Fibroblast of lung (primary cell): Measurements from ENCODE around the gene EPB41.

Source experiments
- EZH2 ChIP-seq: IDR thresholded peaks from 2 replicates; pipeline ENCODE4 v1.5.1; 2012; ENCODE audit warnings: low read length, control low read depth, mild to moderate bottlenecking; ENCODE audit errors: missing control alignments
- TF ChIP-seq, protein P1 (sequence below), 2 donors: IDR thresholded peaks in 1 of 2; conservative IDR thresholded peaks in 1 of 2; 1 replicate in 1 of 2; 2 replicates in 1 of 2; pipeline ENCODE4 v1.5.1; 2011 to 2012; ENCODE audit warnings: low read length in 2 of 2, control low read depth in 1 of 2, inconsistent platforms in 1 of 2, low read depth in 1 of 2, mild to moderate bottlenecking in 1 of 2

- TF ChIP-seq, protein P1, sequence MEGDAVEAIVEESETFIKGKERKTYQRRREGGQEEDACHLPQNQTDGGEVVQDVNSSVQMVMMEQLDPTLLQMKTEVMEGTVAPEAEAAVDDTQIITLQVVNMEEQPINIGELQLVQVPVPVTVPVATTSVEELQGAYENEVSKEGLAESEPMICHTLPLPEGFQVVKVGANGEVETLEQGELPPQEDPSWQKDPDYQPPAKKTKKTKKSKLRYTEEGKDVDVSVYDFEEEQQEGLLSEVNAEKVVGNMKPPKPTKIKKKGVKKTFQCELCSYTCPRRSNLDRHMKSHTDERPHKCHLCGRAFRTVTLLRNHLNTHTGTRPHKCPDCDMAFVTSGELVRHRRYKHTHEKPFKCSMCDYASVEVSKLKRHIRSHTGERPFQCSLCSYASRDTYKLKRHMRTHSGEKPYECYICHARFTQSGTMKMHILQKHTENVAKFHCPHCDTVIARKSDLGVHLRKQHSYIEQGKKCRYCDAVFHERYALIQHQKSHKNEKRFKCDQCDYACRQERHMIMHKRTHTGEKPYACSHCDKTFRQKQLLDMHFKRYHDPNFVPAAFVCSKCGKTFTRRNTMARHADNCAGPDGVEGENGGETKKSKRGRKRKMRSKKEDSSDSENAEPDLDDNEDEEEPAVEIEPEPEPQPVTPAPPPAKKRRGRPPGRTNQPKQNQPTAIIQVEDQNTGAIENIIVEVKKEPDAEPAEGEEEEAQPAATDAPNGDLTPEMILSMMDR (conservative IDR thresholded peaks at IDR 0.05 in 1 of 2, IDR thresholded peaks at IDR 0.05 in 1 of 2; ENCODE audit: low read depth in 1 of 2, low read length in 2 of 2) = no peak
- TF ChIP-seq EZH2 = no peak
Measured at GRCh38 chr1:28885472-28885877, 28.9 kb upstream of the EPB41 start.
